Uterus (tissue), 4 donors: ENCODE data around the gene CCDC194. TPM values are rescaled to one million over a fixed set of nuclear protein-coding genes. Genes with fewer than 3 reads are reported as not detected.
A peak's percentile ranks its signal among the peaks of the same experiment; 100 is the strongest.

Experiments
- DNase-seq, 2 donors: peaks; one replicate each; pipeline ENCODE4 v3.0.0-alpha.2; 2019 to 2020
- H3K27ac ChIP-seq, 2 donors: fragments of 200-600 bp; sonication (generic); 1 replicate in 1 of 2; 2 replicates in 1 of 2; pipeline ENCODE4 v1.5.1; 2016 to 2018
- H3K27me3 ChIP-seq, 2 donors: fragments of 200-600 bp; sonication (generic); one replicate each; pipeline ENCODE4 v1.5.1; 2018 to 2019; ENCODE audit warnings: control low read depth in 1 of 2
- H3K36me3 ChIP-seq, 2 donors: fragments of 200-600 bp; sonication (generic); one replicate each; pipeline ENCODE4 v1.5.1; 2019; ENCODE audit warnings: control low read depth in 1 of 2
- H3K4me1 ChIP-seq, 2 donors: fragments of 200-600 bp; sonication (generic); one replicate each; pipeline ENCODE4 v1.5.1; 2018 to 2019; ENCODE audit warnings: control low read depth in 1 of 2
- H3K4me3 ChIP-seq, 2 donors: fragments of 200-600 bp; sonication (generic); 1 replicate in 1 of 2; 2 replicates in 1 of 2; pipeline ENCODE4 v1.5.1; 2018 to 2019; ENCODE audit warnings: mild to moderate bottlenecking in 1 of 2
- H3K9me3 ChIP-seq, 2 donors: fragments of 200-600 bp; sonication (generic); one replicate each; pipeline ENCODE4 v1.5.1; 2019; ENCODE audit warnings: control low read depth in 1 of 2
- POLR2A ChIP-seq, 2 donors: fragments of 450-650 bp; IDR thresholded peaks; one replicate each; pipeline ENCODE4 v1.6.1; 2016; ENCODE audit warnings: antibody characterized with exemption in 2 of 2, mild to moderate bottlenecking in 1 of 2, moderate library complexity in 1 of 2
- intact Hi-C: fragments of 100-400 bp; cut with DNase I; formaldehyde crosslinking; loops from one replicate; pipeline ENCODE4 v1.15.1; 2023; ENCODE audit warnings: low total_unique reads
- total RNA-seq, 4 donors: library from RNA; depleted of rRNA in 3 of 4; stranded (reverse); fragments of >200 nt in 3 of 4; gene quantifications; one replicate each; pipeline versions ENCODE4 v1.1.0 to v1.2.4, GENCODE V29; 2014 to 2023
- TF ChIP-seq, protein P1 (sequence below), 4 experiments: fragments of 200-600 bp in 2 of 4; fragments of 450-650 bp in 2 of 4; sonication (generic) in 2 of 4; IDR thresholded peaks; one replicate each; pipeline ENCODE4 v1.5.1; 2016 to 2019; ENCODE audit warnings: antibody characterized with exemption in 4 of 4, mild to moderate bottlenecking in 2 of 4, moderate library complexity in 1 of 4
- donor health status: DM: yes; HTN: yes; CAD: no.

Gene CCDC194
- total RNA-seq, 4 donors from 2014 or later = 2.5 TPM; not detected in 3

DNA sequence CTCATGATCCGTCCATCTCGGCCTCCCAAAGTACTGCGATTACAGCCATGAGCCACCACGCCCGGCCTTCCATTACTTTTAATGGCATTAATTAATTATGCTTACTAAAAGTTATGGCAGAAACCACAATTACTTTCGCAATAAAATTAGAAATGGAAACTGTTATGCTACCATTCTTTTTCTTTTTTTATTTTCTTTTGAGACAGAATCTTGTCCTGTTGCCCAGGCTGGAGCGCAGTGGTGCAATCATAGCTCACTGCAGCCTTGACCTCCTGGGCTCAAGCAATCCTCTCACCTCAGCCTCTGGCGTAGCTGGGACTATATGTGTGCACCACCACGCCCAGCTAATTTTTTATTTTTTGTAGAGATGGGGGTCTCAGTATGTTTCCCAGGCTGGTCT lies 16.0 kb upstream of the CCDC194 start:
- no peaks in the 10 kb centered on the region for H3K36me3 ChIP-seq
- no peak overlapping the region for H3K4me3 ChIP-seq
- peak overlapping the region in 1 of 2 donors; percentile 39 for H3K27ac ChIP-seq
- DNase-seq = peak; percentile 76 to 81
- no peaks in the 10 kb centered on the region for H3K9me3 ChIP-seq
- no peaks in the 10 kb centered on the region for H3K27me3 ChIP-seq
- intact Hi-C loops = no loop called here
- peaks cover 0 to 10% of the 10 kb centered on the region in 2 donors for H3K4me1 ChIP-seq
- TF ChIP-seq POLR2A (IDR thresholded peaks at IDR 0.05) = no peak
- TF ChIP-seq, protein P1, sequence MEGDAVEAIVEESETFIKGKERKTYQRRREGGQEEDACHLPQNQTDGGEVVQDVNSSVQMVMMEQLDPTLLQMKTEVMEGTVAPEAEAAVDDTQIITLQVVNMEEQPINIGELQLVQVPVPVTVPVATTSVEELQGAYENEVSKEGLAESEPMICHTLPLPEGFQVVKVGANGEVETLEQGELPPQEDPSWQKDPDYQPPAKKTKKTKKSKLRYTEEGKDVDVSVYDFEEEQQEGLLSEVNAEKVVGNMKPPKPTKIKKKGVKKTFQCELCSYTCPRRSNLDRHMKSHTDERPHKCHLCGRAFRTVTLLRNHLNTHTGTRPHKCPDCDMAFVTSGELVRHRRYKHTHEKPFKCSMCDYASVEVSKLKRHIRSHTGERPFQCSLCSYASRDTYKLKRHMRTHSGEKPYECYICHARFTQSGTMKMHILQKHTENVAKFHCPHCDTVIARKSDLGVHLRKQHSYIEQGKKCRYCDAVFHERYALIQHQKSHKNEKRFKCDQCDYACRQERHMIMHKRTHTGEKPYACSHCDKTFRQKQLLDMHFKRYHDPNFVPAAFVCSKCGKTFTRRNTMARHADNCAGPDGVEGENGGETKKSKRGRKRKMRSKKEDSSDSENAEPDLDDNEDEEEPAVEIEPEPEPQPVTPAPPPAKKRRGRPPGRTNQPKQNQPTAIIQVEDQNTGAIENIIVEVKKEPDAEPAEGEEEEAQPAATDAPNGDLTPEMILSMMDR (IDR thresholded peaks at IDR 0.05) = no peak

DNA sequence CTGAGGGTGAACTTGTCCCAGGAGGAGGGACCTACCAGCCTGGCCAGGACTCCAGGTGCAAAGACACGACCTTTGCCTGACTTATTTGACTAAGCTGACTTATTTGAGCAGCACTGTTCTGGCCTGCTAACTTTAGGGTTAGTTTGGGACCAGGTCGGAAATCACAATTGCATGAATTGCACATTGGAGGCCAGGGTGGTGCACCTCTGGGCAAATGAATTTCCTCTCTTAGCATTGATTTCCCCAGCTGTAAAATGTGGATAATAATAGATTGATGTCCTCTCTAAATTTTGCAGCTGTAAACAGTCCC lies 12.8 kb upstream of the CCDC194 start:
- H3K9me3 ChIP-seq = no peaks in the 10 kb centered on the region
- TF ChIP-seq, protein P1 (IDR thresholded peaks at IDR 0.05) = no peak
- no peak for TF ChIP-seq POLR2A (IDR thresholded peaks at IDR 0.05)

DNA sequence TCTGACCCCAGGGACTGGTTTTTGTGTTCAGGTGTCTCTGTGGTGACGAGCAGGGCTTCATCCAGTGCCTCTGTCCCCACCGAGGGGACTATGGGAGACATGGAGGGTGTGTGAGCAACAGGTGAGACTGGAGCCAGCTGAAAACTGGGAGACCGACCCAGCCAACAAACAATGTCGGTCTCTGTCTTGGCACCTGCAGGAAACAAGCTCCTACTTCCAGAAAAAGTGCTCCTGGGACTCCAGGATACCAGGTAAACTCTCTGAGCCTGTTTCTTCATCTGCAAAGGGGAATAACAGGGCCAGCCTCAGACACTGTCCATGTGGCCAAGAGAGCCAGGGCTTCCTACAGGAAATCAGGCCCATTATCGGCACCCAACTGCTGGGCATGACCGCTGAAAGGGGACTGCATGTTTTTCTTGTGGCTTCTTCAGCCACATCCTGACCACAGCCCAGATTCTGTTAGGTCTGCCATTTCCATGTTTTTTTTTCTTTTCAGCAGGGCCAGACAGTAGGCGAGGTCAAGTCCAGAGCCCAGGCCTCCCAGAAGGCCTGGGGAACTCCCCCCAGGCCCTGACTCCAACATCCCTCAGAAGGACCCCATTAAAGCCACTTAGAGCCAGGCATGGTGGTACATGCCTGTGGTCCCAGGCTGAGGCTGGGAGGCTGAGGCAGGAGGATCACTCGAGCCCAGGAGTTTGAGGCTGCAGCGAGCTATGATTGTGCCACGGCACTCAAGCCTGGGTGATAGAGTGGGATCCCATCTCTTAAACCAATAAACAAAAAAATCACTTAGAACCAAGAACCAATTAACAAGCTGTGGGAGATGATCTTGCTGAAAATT lies 12.3 kb upstream of the CCDC194 start:
- Histone ChIP-seq H3K4me3 (peak overlapping the region in 1 of 2 donors; percentile 48), H3K27me3 (no peaks in the 10 kb centered on the region), H3K36me3 (no peaks in the 10 kb centered on the region), H3K4me1 (no peaks in the 10 kb centered on the region), H3K9me3 (no peaks in the 10 kb centered on the region), H3K27ac (peak overlapping the region; percentile 74 to 87)
- no peak for DNase-seq
- TF ChIP-seq, protein P1 (IDR thresholded peaks at IDR 0.05) = no peak
- TF ChIP-seq POLR2A (IDR thresholded peaks at IDR 0.05) = no peak
- intact Hi-C loops = no loop called here

More for the DNA sequence above, 12.8 kb upstream of the CCDC194 start:
- Histone ChIP-seq H3K4me1 (peaks cover 0 to 3% of the 10 kb centered on the region in 2 donors), H3K36me3 (no peaks in the 10 kb centered on the region), H3K27me3 (no peaks in the 10 kb centered on the region), H3K27ac (peak overlapping the region; percentile 74 to 87), H3K4me3 (peak overlapping the region in 1 of 2 donors; percentile 48)
- intact Hi-C loops = no loop called here
- no peak for DNase-seq

DNA sequence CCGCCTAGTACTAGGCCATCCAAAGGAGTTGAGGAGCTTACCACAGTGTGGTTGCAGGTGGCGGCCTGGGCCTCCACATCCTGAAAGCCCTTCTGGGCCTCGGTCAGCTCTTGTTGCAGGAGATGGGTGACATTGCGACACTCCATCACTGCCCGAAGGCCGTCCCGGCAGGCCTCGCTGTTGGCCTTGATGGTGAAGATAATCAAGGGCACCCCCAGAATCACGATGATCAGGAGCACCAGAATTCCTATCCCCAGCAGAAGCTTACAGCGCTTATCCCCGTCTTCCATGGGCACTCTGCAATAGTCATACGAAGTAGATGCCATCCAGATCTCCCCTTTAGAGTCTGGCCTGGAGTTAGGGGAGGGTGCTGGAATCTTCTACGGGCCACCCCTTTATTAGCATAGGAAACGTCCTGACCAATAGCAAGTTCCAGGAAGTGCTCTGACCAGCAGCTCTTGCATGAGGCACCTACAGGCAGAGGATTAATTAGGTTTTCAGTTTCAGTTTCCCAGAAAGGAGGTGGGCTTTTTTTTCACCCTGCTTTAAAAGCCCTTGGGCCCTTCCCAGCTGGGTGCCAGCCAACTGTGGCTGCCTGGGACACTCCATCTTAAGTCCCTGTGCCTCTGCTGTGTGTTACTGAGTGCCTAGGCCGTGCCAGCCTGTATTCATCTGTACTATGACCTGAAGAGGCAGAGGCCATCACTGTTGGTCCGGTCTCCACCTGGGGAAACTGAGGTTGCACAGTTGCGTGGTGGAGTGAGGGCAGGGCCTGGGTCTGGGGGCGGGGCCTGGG lies 11.5 kb upstream of the CCDC194 start, which contains the start of gene BST2:
Gene BST2 (minus strand): TSS at position 381 of the 796 bp plus-strand sequence. CDS start 55 bp downstream, at position 326.
- TF ChIP-seq, protein P1 (IDR thresholded peaks at IDR 0.05) = no peak
- TF ChIP-seq POLR2A (IDR thresholded peaks at IDR 0.05) = peak; percentile 42 to 77
- no peaks in the 10 kb centered on the region for H3K27me3 ChIP-seq
- intact Hi-C loops = no loop called here

More for the DNA sequence above, 11.5 kb upstream of the CCDC194 start, which contains the start of gene BST2:
- Histone ChIP-seq H3K4me3 (peak within 1 kb of the TSS; percentile 23 to 48), H3K4me1 (no peaks in the 10 kb centered on the region), H3K27ac (peak within 1 kb of the TSS; percentile 74 to 87), H3K9me3 (no peaks in the 10 kb centered on the region), H3K36me3 (no peaks in the 10 kb centered on the region)
- DNase-seq = peak; percentile 57 to 75
